ENCODE data around the gene HPRT1.

The HPRT1 gene

GRCh38 chrX:134460005-134460861, at the start of gene HPRT1:
TSS of gene HPRT1 (plus strand) at chrX:134460165. CDS start at chrX:134460312, 147 bp downstream.
- peak within 1 kb of the TSS; percentile 83 for H3K4me3 ChIP-seq (ENCODE audit: low read depth, low read length)
- peak within 1 kb of the TSS; percentile 81 for H3K27ac ChIP-seq (ENCODE audit: low read depth, low read length)
- no peaks in the 10 kb centered on the region for H3K27me3 ChIP-seq (ENCODE audit: control insufficient read depth, insufficient read depth, low read length)
- no peaks in the 10 kb centered on the region for H3K9me3 ChIP-seq (ENCODE audit: control insufficient read depth, insufficient read depth, low read length)
- peak within 1 kb of the TSS; percentile 93 for H3K9ac ChIP-seq (ENCODE audit: low read depth, low read length)
- peaks cover 4% of the 10 kb centered on the region; the same call in 1 of the 2 replicates for H3K4me1 ChIP-seq (ENCODE audit: control insufficient read depth, insufficient read depth, low read length)
- H3K36me3 ChIP-seq (ENCODE audit: control insufficient read depth, insufficient read depth, low read length) = 0 out of 2 replicates have a peak, but pooled peaks cover 5% of the 10 kb centered on the region

- Histone ChIP-seq H3K4me1 (ENCODE audit: control insufficient read depth, insufficient read depth, low read length) (no peaks in the 10 kb centered on the region), H3K9me3 (ENCODE audit: control insufficient read depth, insufficient read depth, low read length) (no peaks in the 10 kb centered on the region), H3K36me3 (ENCODE audit: control insufficient read depth, insufficient read depth, low read length) (peaks cover 78% of the 10 kb centered on the region), H3K4me3 (ENCODE audit: low read depth, low read length) (no peak overlapping the region), H3K9ac (ENCODE audit: low read depth, low read length) (no peak overlapping the region), H3K27me3 (ENCODE audit: control insufficient read depth, insufficient read depth, low read length) (no peaks in the 10 kb centered on the region), H3K27ac (ENCODE audit: low read depth, low read length) (no peak overlapping the region)
Observed at GRCh38 chrX:134416087-134416486, 43.9 kb upstream of the HPRT1 start.

DNA sequence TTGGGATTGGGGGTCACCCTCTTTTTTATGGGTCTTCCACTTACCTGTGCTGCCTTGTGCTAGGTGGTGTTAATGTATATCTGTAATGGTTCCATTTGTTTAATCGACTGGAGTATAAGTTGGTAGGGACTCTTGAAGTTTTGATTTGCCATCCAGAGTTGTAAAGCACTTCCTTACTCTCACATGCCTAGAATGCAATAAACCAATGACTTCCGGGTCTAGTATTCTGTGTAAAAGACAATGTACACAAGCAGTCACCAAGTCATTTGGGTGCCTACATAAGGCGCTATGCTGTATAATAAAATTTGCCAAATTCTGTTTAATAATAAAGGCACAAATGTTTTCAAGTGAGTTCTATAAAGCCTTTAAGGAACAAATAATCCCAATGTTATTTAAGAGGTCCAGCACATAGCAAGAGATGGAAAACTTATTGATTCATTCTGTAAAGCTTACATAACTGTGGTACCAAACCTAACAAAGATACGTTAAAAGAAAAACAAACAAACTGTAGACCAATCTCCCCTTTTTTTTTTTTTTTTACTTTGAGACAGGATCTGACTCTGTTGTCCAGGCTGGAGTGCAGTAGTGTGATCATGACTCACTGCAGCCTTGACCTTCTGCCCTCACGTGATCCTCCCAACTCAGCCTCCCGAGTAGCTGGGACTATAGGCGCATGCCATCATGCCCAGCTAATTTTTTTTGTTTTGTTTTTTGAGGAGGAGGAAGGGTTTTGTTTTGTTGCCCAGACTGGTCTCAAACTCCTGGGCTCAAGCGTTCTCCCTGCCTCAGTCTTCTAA, 41.5 kb upstream of the HPRT1 start:
- Histone ChIP-seq H3K9ac (ENCODE audit: low read depth, low read length) (no peak overlapping the region), H3K9me3 (ENCODE audit: control insufficient read depth, insufficient read depth, low read length) (no peaks in the 10 kb centered on the region), H3K4me3 (ENCODE audit: low read depth, low read length) (no peak overlapping the region), H3K36me3 (ENCODE audit: control insufficient read depth, insufficient read depth, low read length) (peaks cover 93% of the 10 kb centered on the region), H3K4me1 (ENCODE audit: control insufficient read depth, insufficient read depth, low read length) (no peaks in the 10 kb centered on the region), H3K27me3 (ENCODE audit: control insufficient read depth, insufficient read depth, low read length) (no peaks in the 10 kb centered on the region), H3K27ac (ENCODE audit: low read depth, low read length) (no peak overlapping the region)

DNA sequence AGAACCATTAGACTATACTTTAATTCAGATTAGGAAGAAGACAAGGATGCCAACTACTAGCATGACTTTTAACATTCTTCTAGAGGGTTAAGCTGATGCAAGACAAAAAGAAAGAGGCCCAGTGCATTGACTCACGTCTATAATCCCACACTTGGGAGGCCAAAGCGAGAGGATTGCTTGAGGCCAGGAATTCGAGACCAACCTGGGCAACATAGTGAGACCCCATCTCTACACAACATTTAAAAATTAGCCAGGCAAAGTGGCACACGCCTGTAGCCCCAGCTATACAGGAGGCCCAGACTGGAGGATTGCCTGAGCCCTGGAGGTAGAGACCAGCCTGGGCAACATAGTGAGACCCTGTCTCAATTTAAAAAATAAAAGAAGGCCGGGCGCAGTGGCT, 40.2 kb upstream of the HPRT1 start:
- H3K27ac ChIP-seq (ENCODE audit: low read depth, low read length) = no peak overlapping the region
- H3K4me1 ChIP-seq (ENCODE audit: control insufficient read depth, insufficient read depth, low read length) = no peaks in the 10 kb centered on the region
- H3K4me3 ChIP-seq (ENCODE audit: low read depth, low read length) = no peak overlapping the region
- H3K9me3 ChIP-seq (ENCODE audit: control insufficient read depth, insufficient read depth, low read length) = no peaks in the 10 kb centered on the region
- H3K9ac ChIP-seq (ENCODE audit: low read depth, low read length) = no peak overlapping the region
- peaks cover 89% of the 10 kb centered on the region for H3K36me3 ChIP-seq (ENCODE audit: control insufficient read depth, insufficient read depth, low read length)
- no peaks in the 10 kb centered on the region for H3K27me3 ChIP-seq (ENCODE audit: control insufficient read depth, insufficient read depth, low read length)

DNA sequence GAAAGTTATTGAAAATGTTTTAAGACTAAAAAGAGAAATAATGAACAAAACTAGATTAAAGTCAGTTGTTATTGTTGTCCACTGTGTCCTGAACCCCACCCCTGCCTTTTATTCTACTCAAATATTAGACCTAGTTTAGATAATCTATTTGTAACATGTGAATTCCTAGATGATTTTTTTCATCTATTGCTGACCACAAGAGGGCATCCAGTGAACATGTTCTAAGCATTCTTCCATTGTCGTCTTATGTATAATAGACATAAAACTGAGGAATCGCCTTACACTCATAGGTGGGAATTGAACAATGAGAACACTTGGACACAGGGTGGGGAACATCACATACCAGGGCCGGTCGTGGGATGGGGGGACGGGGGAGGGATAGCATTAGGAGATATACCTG, 36.4 kb upstream of the HPRT1 start:
- no peaks in the 10 kb centered on the region for H3K9me3 ChIP-seq (ENCODE audit: control insufficient read depth, insufficient read depth, low read length)
- no peak overlapping the region for H3K4me3 ChIP-seq (ENCODE audit: low read depth, low read length)
- no peak overlapping the region for H3K9ac ChIP-seq (ENCODE audit: low read depth, low read length)
- no peaks in the 10 kb centered on the region for H3K27me3 ChIP-seq (ENCODE audit: control insufficient read depth, insufficient read depth, low read length)
- H3K4me1 ChIP-seq (ENCODE audit: control insufficient read depth, insufficient read depth, low read length) = no peaks in the 10 kb centered on the region
- no peak overlapping the region for H3K27ac ChIP-seq (ENCODE audit: low read depth, low read length)
- H3K36me3 ChIP-seq (ENCODE audit: control insufficient read depth, insufficient read depth, low read length) = peaks cover 90% of the 10 kb centered on the region

DNA sequence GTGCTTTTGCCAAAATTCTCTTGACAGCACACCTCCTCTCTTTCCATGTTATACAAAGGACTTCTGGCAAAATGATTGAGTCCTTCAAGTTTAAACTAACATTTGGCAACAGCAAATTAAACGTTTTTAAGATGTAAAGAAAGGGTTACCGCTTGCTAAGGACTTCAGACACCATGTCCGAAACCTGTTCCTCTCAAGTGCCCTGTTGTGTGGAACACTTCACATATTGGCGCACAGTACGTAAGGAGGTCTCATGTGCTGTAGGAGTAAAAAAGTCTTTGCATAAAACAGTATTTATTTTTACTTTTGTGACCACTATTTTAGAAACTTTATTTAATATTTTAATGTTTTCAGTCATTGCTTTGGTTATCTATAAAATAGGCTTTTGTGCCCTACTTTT, 33.7 kb upstream of the HPRT1 start:
- Histone ChIP-seq H3K36me3 (ENCODE audit: control insufficient read depth, insufficient read depth, low read length) (peaks cover 89% of the 10 kb centered on the region), H3K9me3 (ENCODE audit: control insufficient read depth, insufficient read depth, low read length) (no peaks in the 10 kb centered on the region), H3K4me3 (ENCODE audit: low read depth, low read length) (no peak overlapping the region), H3K27me3 (ENCODE audit: control insufficient read depth, insufficient read depth, low read length) (no peaks in the 10 kb centered on the region), H3K27ac (ENCODE audit: low read depth, low read length) (no peak overlapping the region), H3K4me1 (ENCODE audit: control insufficient read depth, insufficient read depth, low read length) (no peaks in the 10 kb centered on the region), H3K9ac (ENCODE audit: low read depth, low read length) (no peak overlapping the region)

DNA sequence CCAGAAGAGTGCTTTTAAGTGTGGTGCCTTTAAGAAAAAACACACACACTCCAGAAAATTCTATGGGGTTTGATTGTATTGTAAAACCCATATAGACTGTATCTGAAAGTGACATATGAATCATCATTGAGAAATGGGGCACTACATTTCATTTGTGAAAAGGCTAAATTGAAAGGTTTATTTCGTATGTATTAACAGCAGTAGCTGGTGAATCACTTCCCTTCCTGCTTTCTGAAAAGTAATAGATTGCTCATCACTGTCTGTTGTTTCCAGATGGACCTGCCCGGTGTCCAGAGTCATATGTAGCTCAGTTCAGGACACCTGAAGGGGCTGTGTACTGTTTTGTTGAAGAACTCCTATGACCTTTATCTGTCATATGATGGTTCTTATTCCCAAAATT, 28.1 kb upstream of the HPRT1 start:
- Histone ChIP-seq H3K27ac (ENCODE audit: low read depth, low read length) (no peak overlapping the region), H3K27me3 (ENCODE audit: control insufficient read depth, insufficient read depth, low read length) (no peaks in the 10 kb centered on the region), H3K9me3 (ENCODE audit: control insufficient read depth, insufficient read depth, low read length) (no peaks in the 10 kb centered on the region), H3K4me1 (ENCODE audit: control insufficient read depth, insufficient read depth, low read length) (no peaks in the 10 kb centered on the region), H3K36me3 (ENCODE audit: control insufficient read depth, insufficient read depth, low read length) (peaks cover 58% of the 10 kb centered on the region), H3K9ac (ENCODE audit: low read depth, low read length) (no peak overlapping the region), H3K4me3 (ENCODE audit: low read depth, low read length) (no peak overlapping the region)

DNA sequence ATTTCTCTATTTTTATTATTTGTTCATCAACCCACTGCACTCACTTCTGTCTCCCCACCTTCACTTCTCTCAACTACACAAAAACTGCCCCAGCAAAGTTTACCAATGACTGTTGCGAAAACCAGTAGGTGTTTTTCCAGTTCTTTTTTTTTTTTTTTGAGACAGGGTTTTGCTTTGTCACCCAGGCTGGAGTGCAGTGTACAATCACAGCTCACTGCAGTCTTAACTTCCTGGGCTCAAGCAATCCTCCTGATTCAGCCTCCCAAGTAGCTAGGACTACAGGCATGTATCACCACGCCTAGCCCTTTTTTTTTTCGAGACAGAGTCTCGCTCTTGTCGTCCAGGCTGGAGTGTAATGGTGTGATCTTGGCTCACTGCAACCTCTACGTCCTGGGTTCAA, 24.1 kb upstream of the HPRT1 start:
- Histone ChIP-seq H3K4me1 (ENCODE audit: control insufficient read depth, insufficient read depth, low read length) (no peaks in the 10 kb centered on the region), H3K4me3 (ENCODE audit: low read depth, low read length) (no peak overlapping the region), H3K36me3 (ENCODE audit: control insufficient read depth, insufficient read depth, low read length) (peaks cover 20% of the 10 kb centered on the region), H3K27ac (ENCODE audit: low read depth, low read length) (no peak overlapping the region), H3K9ac (ENCODE audit: low read depth, low read length) (no peak overlapping the region), H3K9me3 (ENCODE audit: control insufficient read depth, insufficient read depth, low read length) (no peaks in the 10 kb centered on the region), H3K27me3 (ENCODE audit: control insufficient read depth, insufficient read depth, low read length) (no peaks in the 10 kb centered on the region)

- no peak overlapping the region for H3K4me3 ChIP-seq (ENCODE audit: low read depth, low read length)
- H3K27ac ChIP-seq (ENCODE audit: low read depth, low read length) = no peak overlapping the region
- H3K9ac ChIP-seq (ENCODE audit: low read depth, low read length) = no peak overlapping the region; the same call in 1 of the 2 replicates
- H3K9me3 ChIP-seq (ENCODE audit: control insufficient read depth, insufficient read depth, low read length) = no peaks in the 10 kb centered on the region
- no peaks in the 10 kb centered on the region for H3K4me1 ChIP-seq (ENCODE audit: control insufficient read depth, insufficient read depth, low read length)
- H3K36me3 ChIP-seq (ENCODE audit: control insufficient read depth, insufficient read depth, low read length) = no peaks in the 10 kb centered on the region
- no peaks in the 10 kb centered on the region for H3K27me3 ChIP-seq (ENCODE audit: control insufficient read depth, insufficient read depth, low read length)
Observed at GRCh38 chrX:134443020-134443419, 16.9 kb upstream of the HPRT1 start.

DNA sequence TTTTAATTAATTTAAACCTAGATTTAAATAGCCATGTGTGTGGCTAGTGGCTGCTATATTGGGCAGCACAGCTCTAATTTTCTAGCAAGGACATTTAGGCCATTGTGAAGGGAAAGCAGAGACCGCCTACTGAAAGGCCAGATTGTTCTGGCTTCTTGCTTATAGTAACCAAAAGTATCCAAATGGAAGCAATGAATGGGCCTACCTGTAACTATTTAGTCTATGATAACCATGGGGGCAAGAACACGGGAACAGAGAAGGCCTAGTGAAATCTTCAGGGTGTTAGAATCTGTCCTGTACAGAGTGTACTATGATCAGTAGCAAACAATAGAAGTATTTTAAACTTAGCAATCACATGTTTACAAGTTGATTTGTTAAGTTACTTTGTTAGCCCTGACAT, 16.5 kb upstream of the HPRT1 start:
- no peaks in the 10 kb centered on the region for H3K9me3 ChIP-seq (ENCODE audit: control insufficient read depth, insufficient read depth, low read length)
- H3K9ac ChIP-seq (ENCODE audit: low read depth, low read length) = no peak overlapping the region
- no peaks in the 10 kb centered on the region for H3K27me3 ChIP-seq (ENCODE audit: control insufficient read depth, insufficient read depth, low read length)
- H3K4me1 ChIP-seq (ENCODE audit: control insufficient read depth, insufficient read depth, low read length) = no peaks in the 10 kb centered on the region
- H3K36me3 ChIP-seq (ENCODE audit: control insufficient read depth, insufficient read depth, low read length) = no peaks in the 10 kb centered on the region
- H3K27ac ChIP-seq (ENCODE audit: low read depth, low read length) = no peak overlapping the region
- no peak overlapping the region for H3K4me3 ChIP-seq (ENCODE audit: low read depth, low read length)

GRCh38 chrX:134444681-134445080, 15.3 kb upstream of the HPRT1 start:
- H3K9ac ChIP-seq (ENCODE audit: low read depth, low read length) = no peak overlapping the region
- H3K27me3 ChIP-seq (ENCODE audit: control insufficient read depth, insufficient read depth, low read length) = no peaks in the 10 kb centered on the region
- no peaks in the 10 kb centered on the region for H3K36me3 ChIP-seq (ENCODE audit: control insufficient read depth, insufficient read depth, low read length)
- H3K4me1 ChIP-seq (ENCODE audit: control insufficient read depth, insufficient read depth, low read length) = no peaks in the 10 kb centered on the region
- H3K9me3 ChIP-seq (ENCODE audit: control insufficient read depth, insufficient read depth, low read length) = no peaks in the 10 kb centered on the region
- no peak overlapping the region for H3K4me3 ChIP-seq (ENCODE audit: low read depth, low read length)
- no peak overlapping the region for H3K27ac ChIP-seq (ENCODE audit: low read depth, low read length)

Measured in HUES48 (cell line).